ENCODE measurements around the gene CD248.
"Not testable (repeated sequence)": the region's sequence is repeated elsewhere in the genome, so short reads cannot be mapped to it uniquely, and the experiment has no call there.

The CD248 gene

DNA sequence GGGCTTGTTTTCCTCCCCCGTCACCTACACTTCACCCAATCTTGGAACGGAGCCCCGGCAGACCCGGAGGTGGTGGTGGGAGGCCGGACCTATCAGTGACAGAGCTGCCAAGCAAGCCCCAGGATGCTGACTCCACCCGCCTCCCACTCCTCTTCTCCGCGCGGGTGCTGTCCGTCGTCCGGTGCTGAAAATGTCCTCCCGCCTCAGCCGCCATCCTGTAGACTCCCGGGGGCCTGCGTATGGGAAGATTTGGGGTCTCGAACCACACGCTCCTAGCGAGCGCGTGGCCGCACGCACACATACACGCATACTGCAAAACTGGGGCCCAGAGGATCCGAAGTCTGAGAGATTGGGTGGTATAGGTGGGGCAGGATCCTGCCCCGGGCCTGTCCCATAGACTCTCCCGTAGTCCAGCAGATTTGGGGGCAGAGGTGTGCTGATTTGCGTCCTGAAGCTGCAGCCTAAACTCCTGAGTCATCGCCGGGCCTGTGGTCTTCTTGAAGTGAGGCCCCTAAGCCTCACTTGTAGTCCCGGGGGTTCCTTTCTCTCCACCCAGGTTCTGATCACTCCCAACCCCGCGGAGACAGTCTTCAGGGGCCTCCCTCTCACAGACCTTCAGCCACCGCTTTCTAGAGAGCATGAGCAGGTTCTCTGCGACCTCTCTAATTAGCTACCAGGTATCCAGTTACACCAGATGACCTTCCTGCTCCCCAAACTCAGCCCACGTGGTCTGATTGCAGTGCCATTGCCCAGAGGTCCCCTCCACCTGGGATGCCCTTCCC lies 27.1 kb downstream of the CD248 start:
- peak; percentile 73 for DNase-seq (ENCODE audit: low read depth)

DNA sequence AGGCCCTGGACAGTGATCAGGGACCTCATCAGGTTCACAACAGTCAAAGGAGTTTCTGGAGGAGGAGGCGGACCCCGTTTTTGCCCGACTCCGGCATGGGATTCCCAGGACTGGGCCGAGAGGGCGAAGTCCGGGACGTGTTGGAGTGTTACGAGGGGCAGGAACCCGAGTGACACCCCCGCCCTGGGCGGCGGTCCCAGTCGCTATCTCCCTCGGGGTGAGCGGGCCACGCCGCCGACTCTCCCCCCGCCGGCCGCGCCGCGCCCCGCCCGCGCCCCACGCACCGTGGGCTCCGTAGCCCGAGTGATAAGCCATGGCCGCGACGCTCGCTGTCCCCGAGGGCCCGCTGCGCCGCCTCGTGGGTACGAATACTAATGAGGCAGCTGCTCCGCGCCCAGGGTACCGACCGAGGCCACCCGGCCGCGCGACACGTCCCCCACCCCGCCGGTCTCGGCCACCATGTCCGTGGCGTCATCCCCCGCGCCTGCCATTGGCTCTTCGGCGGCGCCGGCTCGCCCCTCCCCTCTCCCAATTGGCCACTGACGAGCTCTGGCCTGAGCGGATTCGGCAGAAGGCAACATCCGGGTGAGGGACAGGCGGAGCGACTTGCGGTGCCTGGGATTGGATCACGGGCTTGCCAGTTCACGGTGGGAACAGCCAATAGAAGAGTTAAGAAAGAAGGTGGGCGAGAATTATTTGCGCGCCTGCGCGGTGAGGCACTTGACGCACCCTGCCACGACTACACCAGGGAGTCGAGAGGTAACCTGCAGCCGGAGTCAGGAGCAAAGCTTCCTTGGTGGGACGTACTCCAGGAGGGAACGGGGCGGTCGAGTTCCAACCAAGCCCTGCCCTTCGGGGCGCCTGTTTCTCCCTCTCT lies 27.9 kb downstream of the CD248 start, which contains the start of gene YIF1A:
Gene YIF1A, minus strand, starts transcription at position 473 of the 877 bp plus-strand sequence. Its CDS starts 158 bp downstream, at position 315.
- DNase-seq (ENCODE audit: low read depth): peak; percentile 98

DNA sequence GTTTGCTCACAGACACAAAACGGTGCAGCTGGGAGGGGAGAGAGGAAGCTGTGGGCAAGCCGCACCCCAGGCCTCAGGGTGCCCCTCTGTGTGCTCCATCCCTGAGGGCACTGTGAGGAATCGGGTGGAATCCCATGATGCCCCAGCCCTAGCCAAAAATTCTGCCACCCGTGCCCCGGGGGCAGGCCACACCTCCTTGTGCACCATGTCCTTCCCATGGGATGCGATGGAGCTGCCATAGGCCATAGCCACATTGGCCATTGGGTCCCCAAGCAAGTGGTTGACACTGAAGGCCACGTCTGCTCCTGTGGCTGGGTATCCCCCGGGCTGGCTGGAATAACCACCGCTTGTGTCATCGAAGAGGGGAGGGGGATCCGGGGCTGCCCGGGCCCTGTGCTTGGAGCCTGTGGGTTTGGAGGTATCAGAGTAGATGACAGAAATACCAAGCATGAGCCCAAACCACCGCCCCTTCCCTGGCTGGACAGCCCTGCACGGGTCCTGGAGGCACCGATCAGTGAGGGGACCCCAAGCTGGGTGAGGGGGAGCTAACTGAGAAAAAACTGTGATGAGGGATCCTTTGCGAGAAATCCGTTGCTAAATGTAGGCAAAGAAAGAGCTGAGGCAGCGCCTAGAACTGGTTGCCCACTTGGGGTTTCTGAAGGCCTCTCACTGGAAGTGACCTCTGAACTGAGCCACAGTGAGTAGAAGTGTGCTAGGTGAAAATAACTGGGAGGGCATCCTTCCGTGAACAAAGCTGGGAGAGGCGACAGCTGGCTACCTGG lies 28.8 kb downstream of the CD248 start:
- DNase-seq (ENCODE audit: low read depth): no peak

DNA sequence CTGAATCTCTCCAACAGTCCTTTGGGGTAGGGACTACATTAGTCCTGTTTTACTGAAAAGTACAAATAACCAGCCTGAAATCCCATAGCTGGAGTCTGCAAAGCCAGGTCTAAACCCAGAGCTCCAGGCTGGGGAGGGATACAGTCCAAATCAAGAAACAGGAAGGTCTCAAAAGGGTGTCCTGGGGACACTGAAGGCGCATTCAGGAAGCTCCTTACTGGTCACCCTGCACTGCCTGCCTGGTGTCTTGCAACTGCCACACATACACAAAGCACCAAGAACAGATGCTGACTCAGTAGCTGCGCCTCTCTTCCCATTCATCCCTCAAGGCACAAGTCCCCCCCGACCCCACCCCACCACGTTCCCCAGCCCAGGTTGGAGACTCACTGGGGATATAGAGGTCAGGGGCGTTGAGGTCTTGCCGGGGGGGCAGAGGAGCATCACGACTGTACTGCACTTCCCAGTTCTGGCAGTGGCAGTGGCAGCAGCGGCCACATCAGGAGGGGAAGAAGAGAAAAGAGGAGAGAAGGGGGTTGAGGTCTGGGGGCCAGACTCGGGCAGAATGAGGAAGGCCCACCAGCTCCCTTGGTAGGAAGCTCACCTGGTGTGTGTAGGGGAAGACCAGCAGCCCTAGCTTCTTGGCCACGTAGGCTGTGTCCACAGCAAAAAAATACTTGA lies 29.5 kb downstream of the CD248 start:
- DNase-seq (ENCODE audit: low read depth): no peak

DNA sequence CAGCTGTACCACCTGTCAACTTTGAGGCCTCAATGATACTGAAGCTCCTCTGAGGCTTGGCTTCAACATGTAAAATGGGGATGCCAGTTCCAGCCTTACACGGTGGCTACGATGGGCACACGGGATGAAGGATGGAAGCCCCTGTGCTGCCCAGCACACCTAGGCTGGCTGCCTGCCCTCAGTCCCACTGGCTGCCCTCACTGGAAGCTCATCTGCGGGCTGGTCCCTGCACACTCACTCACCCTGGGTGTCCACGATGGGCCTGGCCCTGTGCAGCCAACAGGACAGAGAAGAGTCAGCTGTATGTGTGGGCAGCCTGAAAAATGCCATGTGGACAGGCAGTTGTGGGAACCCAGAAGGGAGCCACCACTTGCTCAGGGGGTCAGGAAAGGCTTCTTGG lies 30.1 kb downstream of the CD248 start:
- DNase-seq (ENCODE audit: low read depth): no peak

DNA sequence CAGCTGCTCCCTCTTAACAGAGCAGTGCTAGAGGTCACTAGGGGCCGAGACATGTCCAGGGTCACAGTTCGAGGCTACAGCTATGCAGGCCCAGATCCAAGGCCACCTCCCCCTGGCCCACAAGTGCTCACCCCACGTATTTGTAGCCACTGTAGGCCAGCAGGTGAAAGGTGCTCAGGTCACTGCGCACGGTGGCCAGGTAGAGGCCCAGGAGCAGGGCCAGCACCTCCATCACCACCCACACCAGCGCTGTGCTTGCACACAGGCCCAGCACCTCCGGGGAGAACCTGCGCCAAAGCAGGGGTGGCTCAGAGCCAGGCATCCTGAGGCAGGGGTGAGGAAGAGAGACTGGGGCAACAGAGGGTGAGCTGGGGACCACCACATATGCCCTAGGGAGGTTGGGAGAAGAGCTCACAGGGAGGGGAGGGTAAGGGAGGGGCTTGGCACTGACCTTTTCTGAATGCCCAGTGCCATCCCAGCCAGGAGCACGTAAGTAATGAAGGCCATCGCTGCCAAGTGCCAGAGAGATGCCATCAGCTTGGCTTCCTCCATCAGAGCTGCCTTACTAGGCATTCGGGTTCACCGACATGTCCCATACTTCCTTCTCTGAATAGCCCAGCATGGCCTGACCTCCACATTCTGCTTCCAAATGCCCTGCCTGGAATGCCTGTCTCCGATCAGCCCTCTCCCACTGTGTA lies 31.4 kb downstream of the CD248 start:
- DNase-seq (ENCODE audit: low read depth): no peak

DNA sequence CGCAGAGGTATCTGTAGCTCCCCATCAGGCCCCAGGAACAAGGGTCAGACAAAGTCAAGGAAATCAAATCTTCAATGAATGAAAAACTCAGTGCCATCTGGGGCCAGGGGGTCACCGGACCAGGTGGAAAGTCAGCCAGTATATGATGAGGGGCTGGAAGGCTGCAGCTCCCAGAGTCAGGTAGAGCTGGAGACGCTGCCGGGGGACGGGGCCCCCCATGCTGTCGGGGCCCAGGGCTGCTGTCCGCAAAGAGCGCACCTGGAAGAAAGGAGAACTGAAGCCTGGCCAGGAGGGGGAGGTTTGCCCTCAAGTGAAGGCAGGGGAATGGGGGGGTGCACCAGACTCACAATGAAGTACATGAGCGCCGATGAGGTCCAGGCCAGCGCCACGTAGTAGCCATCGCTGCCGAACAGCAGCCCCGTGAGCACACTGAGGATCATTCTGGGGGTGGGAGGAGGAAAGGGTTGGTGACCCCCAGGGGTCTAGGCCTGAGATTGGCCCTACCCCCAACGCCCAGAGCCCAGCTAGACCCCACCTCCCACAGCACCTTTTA lies 32.2 kb downstream of the CD248 start:
- no peak for DNase-seq (ENCODE audit: low read depth)

DNA sequence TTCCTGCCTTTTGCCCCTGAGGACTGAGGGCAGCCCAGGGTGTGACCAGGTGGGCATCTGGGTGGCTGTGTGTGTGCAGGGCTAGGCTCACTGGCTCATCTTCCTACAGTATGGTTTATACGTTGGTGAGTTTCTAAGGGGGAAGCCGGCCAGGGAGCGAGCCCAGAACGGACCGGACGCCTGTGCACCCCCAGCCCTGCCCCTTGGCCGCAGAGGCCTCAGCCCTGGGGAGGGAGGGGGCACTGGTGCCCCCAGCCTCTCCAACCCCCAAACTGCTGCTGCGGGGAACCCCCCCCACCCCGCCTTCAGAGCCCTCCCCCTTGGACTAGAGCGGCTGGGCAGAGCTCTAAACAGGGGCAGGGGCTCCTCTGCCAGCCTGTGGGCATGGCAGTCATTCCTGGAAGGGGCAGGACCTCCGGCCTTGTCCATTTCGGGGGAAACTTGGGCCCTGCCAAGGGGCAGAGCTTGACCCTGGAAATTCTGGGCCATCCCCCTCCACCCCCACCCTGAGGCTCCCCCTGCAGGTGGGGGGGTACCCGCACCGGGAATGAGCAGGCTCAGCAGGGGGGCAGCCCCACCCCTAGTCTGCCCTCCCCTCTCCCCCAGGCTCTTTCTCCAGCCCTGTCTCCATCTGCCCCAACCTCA lies 33.3 kb downstream of the CD248 start:
- no peak for DNase-seq (ENCODE audit: low read depth)

DNA sequence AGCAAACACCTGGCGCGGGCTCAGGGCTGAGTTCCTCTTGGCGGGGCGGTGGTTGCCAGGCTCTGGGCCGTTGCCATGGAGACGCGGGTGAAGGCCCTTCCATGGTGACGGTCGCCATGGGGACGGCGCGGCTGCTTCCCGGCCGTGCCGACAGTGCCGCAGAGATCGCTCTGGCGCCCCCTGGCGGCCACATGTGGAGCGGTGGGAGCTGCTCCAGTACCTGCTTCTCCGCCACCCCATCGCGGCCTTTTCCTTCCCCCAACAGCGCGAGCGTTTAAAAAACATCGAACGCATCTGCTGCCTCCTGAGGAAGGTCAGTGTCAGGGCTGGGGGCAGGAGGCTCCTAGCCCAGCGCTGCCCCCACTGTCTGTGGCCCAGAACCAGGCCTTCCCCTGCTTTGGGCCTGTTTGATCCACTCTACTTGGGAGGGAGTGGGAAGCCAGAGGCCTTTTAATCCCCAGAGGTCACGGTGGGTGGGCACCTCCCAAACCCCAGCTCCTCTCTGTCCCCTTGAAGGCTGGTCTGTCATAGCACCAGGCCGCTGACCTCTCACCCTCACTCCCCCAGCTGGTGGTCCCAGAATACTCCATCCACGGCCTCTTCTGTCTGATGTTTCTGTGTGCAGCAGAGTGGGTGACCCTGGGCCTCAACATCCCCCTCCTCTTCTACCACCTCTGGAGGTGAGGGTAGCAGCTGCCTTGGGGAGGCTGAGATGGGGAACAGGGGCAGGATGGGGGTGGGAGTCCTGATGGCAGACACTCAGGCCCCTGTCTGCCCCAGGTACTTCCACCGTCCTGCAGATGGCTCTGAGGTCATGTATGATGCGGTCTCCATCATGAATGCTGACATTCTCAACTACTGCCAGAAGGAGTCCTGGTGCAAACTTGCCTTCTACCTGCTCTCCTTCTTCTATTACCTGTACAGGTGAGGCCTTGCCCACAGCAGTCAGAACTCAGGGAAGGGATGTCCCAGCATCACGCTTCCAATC lies 34.1 kb downstream of the CD248 start:
- DNase-seq (ENCODE audit: low read depth): peak; percentile 98

DNA sequence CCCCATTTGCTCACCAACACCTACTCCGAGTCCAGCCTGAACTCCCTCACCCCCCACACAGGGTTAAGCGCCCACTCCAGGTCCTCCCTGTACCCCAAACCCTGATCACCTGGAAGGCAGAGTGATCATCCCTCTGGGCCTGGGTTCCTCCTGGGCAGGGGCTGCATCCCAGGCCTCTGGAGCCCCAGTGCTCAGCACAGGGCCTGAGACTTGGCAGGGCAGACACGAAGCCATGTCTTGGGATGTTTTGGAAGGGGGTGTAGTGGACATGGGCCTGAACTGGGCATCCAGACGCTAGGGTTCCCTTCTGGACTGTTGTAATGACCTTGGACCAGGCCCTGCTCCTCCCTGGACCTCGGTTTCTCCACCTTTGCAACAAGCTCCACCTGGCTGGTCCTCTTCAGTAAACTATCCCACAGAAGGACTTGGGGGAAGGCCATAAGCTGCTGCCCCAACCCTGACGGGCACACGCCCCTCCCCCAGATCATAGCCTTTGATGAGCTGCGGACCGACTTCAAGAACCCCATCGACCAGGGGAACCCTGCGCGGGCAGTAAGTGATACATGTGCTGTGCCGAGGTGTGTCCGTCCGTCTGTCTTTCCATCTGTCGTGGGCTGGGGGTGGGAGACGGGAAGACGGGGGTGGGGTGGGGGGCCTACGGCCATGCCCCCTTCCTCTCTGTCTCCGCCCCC lies 34.9 kb downstream of the CD248 start:
- DNase-seq (ENCODE audit: low read depth): no peak

DNA sequence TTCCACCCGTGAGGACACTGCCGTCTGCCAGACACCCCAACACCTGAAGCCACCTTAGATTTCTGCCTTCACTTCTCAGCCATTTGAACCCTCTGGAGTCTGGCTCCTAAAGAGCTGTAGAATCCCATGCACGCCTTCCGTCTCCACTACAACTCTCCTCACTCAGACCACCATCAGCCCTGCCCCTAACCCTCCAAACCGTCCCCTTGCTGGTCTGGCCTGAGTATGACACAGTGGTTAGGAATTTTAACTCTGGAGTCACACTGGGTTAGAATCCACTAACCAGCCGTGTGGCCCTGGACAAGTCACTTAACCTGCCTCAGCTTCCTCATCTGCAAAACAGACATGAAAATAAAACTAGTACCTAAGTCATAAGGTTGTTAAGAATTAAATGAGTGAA lies 35.8 kb downstream of the CD248 start:
- no peak for DNase-seq (ENCODE audit: low read depth)

DNA sequence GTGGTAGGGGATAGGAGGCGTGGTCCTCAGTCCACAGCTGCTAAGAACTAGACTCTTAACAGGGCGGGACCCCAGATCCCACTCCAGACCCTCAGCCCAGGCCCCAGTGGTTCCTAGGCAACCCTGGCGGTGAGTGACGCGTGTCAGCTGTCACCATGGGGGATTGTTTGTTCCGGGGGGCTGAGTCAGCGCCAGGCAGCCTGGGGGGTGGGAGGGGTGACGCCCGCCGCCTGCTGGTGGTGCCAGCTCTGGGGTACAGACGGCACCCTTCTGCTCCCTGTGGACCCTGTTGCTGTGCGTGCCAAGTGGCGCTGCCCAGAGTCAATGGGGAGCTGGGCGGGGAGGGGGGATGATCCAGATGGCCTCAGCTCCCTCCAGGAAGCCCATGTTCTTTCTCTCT lies 36.4 kb downstream of the CD248 start:
- DNase-seq (ENCODE audit: low read depth): no peak

DNA sequence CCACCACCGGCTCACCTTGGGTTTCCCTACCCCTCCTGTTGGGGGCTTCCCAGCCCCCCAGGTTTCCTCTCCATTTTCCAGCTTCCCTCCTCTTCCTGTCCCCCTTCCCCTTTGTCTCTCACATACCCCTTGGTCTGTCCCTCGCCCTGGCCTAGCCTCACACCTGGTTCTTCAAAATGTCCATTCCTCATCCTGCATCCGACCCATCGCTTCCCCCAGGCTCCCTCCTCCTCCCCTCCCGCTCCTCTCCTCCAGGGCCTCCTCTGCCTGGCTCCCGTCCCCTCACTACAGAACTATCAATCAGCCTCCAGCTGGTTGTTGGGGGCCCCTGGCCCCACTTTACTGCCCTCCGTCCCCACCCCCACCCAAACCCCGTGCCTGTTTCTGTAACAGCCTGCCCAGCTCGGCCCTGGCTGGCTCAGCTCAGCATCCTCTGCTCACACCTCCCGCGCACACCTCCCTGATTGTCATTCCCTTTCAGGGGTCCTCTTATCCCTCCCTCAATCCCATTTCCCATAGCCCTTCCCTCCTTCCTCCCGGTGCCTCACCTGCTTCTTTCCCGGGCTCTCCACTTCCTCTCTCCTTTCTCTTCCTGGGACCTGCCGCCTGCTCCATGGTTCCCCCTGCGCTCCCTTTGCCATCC lies 37.6 kb downstream of the CD248 start:
- DNase-seq (ENCODE audit: low read depth): no peak

DNA sequence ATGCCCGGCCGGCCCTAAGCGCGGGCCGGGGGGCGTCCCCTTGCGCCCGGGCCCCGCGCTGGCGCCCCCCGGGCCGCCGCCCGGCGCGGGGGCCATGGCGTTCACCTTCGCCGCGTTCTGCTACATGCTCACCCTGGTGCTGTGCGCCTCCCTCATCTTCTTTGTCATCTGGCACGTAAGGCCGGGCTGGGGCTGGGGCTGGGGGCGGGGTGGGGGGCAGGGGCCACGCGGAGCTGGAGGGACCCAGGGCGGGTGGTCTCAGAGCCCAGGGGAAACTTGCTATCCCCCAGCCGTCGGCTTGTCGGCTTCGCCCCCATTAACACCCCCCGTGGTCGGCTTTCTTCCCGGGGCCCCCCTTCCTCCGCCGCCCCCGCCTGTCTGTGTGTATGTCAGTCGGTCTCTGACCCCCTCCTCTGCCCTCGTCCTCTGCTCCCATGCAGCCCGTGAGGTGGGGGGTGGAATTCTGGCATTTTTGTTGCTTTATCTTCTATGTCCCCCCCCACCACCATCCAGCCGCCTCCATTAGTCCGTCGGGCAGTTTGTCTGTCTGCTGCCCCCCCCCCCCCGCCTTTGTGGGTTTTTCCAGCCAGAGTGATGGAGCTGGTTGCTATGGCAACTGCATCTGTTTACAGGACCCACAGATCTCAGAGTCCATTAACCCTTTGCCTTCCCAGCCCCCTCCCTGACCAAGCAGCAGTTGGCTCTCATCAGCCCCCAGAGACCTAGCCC lies 38.3 kb downstream of the CD248 start:
- DNase-seq (ENCODE audit: low read depth): no peak

DNA sequence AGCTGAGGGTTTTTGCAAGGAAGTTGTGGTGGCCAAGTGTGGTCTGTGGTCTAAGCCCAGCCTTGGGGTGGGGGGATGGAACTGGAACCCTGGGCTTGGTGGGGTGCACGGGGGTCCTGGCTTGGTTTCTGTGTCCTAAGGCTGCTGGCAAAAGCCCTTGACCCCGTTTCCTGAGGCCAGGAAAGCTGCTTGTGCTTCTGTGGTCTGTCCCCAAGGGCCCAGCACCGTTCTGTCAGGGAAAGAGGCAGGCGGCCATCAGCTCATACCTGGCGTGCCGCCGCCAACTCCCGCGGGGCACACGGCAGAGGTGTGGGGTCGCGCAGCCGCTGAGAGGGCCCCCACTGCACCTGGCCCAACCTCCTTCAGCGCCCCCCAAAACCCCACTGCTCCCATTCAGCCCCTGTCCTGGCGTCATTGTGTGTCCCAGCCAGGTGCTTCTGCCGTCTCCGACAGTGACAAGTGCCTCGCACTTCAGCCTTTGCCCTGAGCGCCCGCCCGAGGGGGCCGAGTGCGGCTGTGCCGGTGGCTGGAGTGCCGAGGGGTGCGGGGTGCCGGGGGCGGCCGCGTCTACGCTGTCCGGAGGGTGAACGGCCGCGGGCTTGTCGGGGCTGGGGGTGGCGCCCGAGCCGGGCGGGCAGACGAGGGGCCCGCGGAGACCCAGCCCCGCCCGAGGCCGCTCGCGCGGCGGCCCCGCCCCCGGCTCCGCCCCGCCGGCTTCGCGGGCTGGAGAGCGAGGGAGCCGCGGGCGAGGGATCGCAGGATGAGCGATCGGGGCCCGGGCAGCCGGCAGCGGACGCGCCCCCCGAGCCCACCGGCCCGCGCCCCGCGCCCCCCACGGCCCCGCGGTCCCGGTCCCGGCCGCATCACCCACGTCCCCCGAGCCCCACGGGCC lies 39.1 kb downstream of the CD248 start, which contains the start of gene CNIH2:
Gene CNIH2, plus strand, starts transcription at position 705 of the 892 bp plus-strand sequence. CDS start 282 bp downstream, outside the sequence.
- DNase-seq (ENCODE audit: low read depth): no peak

DNA sequence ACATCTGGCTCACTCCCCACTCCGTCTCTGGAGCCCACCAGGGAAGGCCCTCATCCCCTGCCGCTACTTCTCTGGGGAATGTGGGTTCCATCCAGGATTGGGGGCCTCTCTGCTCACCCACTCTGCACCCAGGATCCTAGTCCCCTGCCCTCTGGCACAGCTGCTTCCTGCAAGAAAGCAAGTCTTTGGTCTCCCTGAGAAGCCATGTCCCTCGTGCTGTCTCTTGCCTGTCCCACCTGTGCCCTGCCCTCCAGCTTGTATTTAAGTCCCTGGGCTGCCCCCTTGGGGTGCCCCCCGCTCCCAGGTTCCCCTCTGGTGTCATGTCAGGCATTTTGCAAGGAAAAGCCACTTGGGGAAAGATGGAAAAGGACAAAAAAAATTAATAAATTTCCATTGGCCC lies 39.8 kb downstream of the CD248 start:
- DNase-seq (ENCODE audit: low read depth): not testable (repeated sequence)

Measured in activated T-cell treated with anti-CD3 and anti-CD28 coated beads for 24 hours (primary cell).